CD4-positive, alpha-beta memory T cell (primary cell): ENCODE results near the gene TOLLIP. TPM values are rescaled to one million over a fixed set of nuclear protein-coding genes. Genes with fewer than 3 reads are reported as not detected.

Experiments used
- CTCF ChIA-PET: fragments of 350-600 bp; sonication (Branson Sonifier 250); formaldehyde crosslinking; loops from one replicate; lab custom pipeline; 2021; ENCODE audit warnings: inconsistent platforms; ENCODE audit not compliant: partially characterized antibody; lab: Charles Lee
- POLR2A ChIA-PET: fragments of 350-600 bp; sonication (Branson Sonifier 250); formaldehyde crosslinking; loops from one replicate; lab custom pipeline; 2021; ENCODE audit not compliant: partially characterized antibody; lab: Charles Lee
- DNase-seq, 5 donors: peaks; one replicate each; pipeline versions ENCODE4 v3.0.0 to v3.0.0-alpha.2; 2020 to 2022; ENCODE audit warnings: mixed read lengths in 1 of 5
- H3K27ac ChIP-seq: one replicate; pipeline ENCODE4 v1.7.0; 2013; ENCODE audit warnings: low read depth, low read length
- H3K27me3 ChIP-seq: 2 replicates; pipeline ENCODE4 v1.7.0; 2013; ENCODE audit warnings: mild to moderate bottlenecking, low read length, moderate library complexity; ENCODE audit not compliant: insufficient read depth
- H3K36me3 ChIP-seq: 2 replicates; pipeline ENCODE4 v1.7.0; 2013; ENCODE audit warnings: mild to moderate bottlenecking, low read length, moderate library complexity; ENCODE audit not compliant: insufficient read depth
- H3K4me1 ChIP-seq: 2 replicates; pipeline ENCODE4 v1.7.0; 2013; ENCODE audit warnings: mild to moderate bottlenecking, low read length, moderate library complexity; ENCODE audit not compliant: insufficient read depth
- H3K4me3 ChIP-seq, 2 donors: one replicate each; pipeline ENCODE4 v1.7.0; 2013; ENCODE audit warnings: low read length in 2 of 2, mild to moderate bottlenecking in 1 of 2
- H3K9me3 ChIP-seq, 2 donors: one replicate each; pipeline ENCODE4 v1.7.0; 2013; ENCODE audit warnings: low read length in 2 of 2, control low read depth in 1 of 2; ENCODE audit not compliant: control insufficient read depth in 1 of 2
- H3K27ac Mint-ChIP-seq, 7 donors: one replicate each; pipeline ENCODE4 v1.8.0; 2020 to 2021; ENCODE audit warnings: mixed read lengths in 7 of 7, mild to moderate bottlenecking in 6 of 7, inconsistent platforms in 3 of 7, moderate library complexity in 3 of 7
- H3K27me3 Mint-ChIP-seq, 2 donors: one replicate each; pipeline ENCODE4 v1.8.0; 2020 to 2021; ENCODE audit warnings: mixed read lengths in 2 of 2
- H3K36me3 Mint-ChIP-seq, 2 donors: one replicate each; pipeline ENCODE4 v1.8.0; 2020 to 2021; ENCODE audit warnings: mixed read lengths in 2 of 2, inconsistent platforms in 1 of 2, mild to moderate bottlenecking in 1 of 2
- H3K4me1 Mint-ChIP-seq, 4 donors: one replicate each; pipeline ENCODE4 v1.8.0; 2020 to 2021; ENCODE audit warnings: mixed read lengths in 4 of 4, mild to moderate bottlenecking in 1 of 4
- H3K4me3 Mint-ChIP-seq, 8 donors: one replicate each; pipeline ENCODE4 v1.8.0; 2020 to 2021; ENCODE audit warnings: mixed read lengths in 8 of 8, mild to moderate bottlenecking in 7 of 8, moderate library complexity in 6 of 8, inconsistent platforms in 3 of 8
- H3K9me3 Mint-ChIP-seq, 8 donors: one replicate each; pipeline ENCODE4 v1.8.0; 2020 to 2021; ENCODE audit warnings: mixed read lengths in 8 of 8, mild to moderate bottlenecking in 5 of 8, inconsistent platforms in 3 of 8, moderate library complexity in 1 of 8
- intact Hi-C: fragments of 100-400 bp; cut with micrococcal nuclease; formaldehyde crosslinking; loops from one replicate; pipeline ENCODE4 v1.15.1; 2023
- polyA plus RNA-seq, 2 donors: library from polyadenylated mRNA; unstranded; fragments of 300-500 nt; fragmentation: Illumina TruSeq; gene quantifications; one replicate each; pipeline ENCODE4 v1.2.3, GENCODE V29; 2021
- total RNA-seq, 2 experiments: library from RNA; stranded (reverse); gene quantifications; one replicate each; pipeline ENCODE4 v1.2.3, GENCODE V29; 2021

The TOLLIP gene
- total and polyA plus RNA-seq, 4 experiments from 2014 or later = 29.8 to 51.4 (median 41.7) TPM

GRCh38 chr11:1260620-1261019 is 48.8 kb downstream of the TOLLIP start:
- H3K27ac Mint-ChIP-seq = no peak overlapping the region
- Histone ChIP-seq H3K27ac (no peak overlapping the region), H3K27me3 (no peaks in the 10 kb centered on the region), H3K36me3 (no peaks in the 10 kb centered on the region), H3K4me3 (no peak overlapping the region), H3K9me3 (no peaks in the 10 kb centered on the region), H3K4me1 (peaks cover 17% of the 10 kb centered on the region)
- DNase-seq = no peak
- H3K4me1 Mint-ChIP-seq = peaks cover 7 to 23% (median 10%) of the 10 kb centered on the region in 4 donors
- H3K36me3 Mint-ChIP-seq = no peaks in the 10 kb centered on the region
- ChIA-PET CTCF (no interaction called here), POLR2A (no interaction called here)
- no peaks in the 10 kb centered on the region for H3K27me3 Mint-ChIP-seq
- no peak overlapping the region for H3K4me3 Mint-ChIP-seq
- H3K9me3 Mint-ChIP-seq = peaks cover 0 to 5% (median 0%) of the 10 kb centered on the region in 8 donors
- intact Hi-C loops = loop anchor here (10.0 kb wide), 1 partner anchor 74 kb away; no protein-coding TSS in a partner anchor

DNA sequence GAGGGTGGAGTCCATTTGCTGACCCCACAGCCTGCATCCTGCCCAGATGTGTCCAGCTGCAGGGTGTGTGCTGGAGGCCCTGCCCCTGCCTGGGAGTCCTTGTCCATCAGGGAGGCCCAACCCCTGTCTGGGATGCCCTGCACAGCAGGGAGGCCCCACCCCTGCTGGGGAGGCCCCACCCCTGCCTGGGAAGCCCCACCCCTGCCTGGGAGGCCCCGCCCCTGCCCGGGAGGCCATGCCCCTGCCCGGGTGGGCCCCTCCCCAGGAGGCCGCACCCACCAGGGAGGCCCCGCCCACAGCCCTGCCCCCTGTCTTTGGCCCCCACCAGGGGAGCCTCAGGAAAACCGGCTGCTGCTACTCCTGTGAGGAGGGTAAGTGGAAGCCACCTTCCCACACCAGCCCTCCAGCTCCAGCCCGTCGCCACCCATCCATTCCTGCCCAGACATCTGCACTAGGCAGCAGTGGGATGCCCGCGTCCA is 49.4 kb downstream of the TOLLIP start:
- H3K4me3 ChIP-seq = no peak overlapping the region
- no peaks in the 10 kb centered on the region for H3K9me3 ChIP-seq
- H3K4me1 ChIP-seq = peaks cover 17% of the 10 kb centered on the region
- H3K4me1 Mint-ChIP-seq = peaks cover 7 to 22% (median 10%) of the 10 kb centered on the region in 4 donors
- no peaks in the 10 kb centered on the region for H3K36me3 Mint-ChIP-seq
- no peaks in the 10 kb centered on the region for H3K27me3 Mint-ChIP-seq
- intact Hi-C loops = loop anchor here (10.0 kb wide), 1 partner anchor 75 kb away; no protein-coding TSS in a partner anchor
- H3K27ac ChIP-seq = no peak overlapping the region
- no peak overlapping the region for H3K4me3 Mint-ChIP-seq
- CTCF ChIA-PET = no interaction called here
- no peaks in the 10 kb centered on the region for H3K36me3 ChIP-seq
- POLR2A ChIA-PET = no interaction called here
- no peaks in the 10 kb centered on the region for H3K27me3 ChIP-seq
- H3K27ac Mint-ChIP-seq = no peak overlapping the region
- DNase-seq = peak in 1 of 5 donors; percentile 12
- peaks cover 0 to 5% (median 0%) of the 10 kb centered on the region in 8 donors for H3K9me3 Mint-ChIP-seq

DNA sequence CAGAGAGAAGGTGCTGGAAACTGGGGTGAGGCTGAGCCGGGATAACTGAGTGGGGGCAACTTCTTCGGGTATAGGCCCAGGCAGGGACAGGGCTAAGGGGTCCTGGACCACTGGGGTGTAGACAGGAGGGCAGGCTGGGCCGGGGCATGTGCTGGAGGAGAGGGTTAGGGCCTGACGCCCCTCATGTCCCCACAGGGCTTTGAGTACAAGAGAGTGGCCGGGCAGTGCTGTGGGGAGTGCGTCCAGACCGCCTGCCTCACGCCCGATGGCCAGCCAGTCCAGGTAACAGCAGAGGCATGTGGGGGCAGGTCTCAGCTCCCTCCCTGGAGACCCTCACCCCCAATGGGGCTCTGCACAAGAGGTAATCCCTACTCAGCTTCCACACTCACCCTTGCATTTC is 49.9 kb downstream of the TOLLIP start:
- POLR2A ChIA-PET = no interaction called here
- H3K27me3 ChIP-seq = no peaks in the 10 kb centered on the region
- no peak overlapping the region for H3K4me3 ChIP-seq
- H3K4me1 Mint-ChIP-seq = peaks cover 6 to 17% (median 9%) of the 10 kb centered on the region in 4 donors
- peaks cover 0 to 3% (median 0%) of the 10 kb centered on the region in 8 donors for H3K9me3 Mint-ChIP-seq
- CTCF ChIA-PET = no interaction called here
- H3K27ac Mint-ChIP-seq = no peak overlapping the region
- peak overlapping the region in 1 of 8 donors; percentile 30 for H3K4me3 Mint-ChIP-seq
- no peak overlapping the region for H3K27ac ChIP-seq
- peaks cover 17% of the 10 kb centered on the region for H3K4me1 ChIP-seq
- H3K36me3 Mint-ChIP-seq = no peaks in the 10 kb centered on the region
- no peaks in the 10 kb centered on the region for H3K27me3 Mint-ChIP-seq
- intact Hi-C loops = no loop called here
- no peaks in the 10 kb centered on the region for H3K36me3 ChIP-seq
- H3K9me3 ChIP-seq = no peaks in the 10 kb centered on the region
- no peak for DNase-seq

DNA sequence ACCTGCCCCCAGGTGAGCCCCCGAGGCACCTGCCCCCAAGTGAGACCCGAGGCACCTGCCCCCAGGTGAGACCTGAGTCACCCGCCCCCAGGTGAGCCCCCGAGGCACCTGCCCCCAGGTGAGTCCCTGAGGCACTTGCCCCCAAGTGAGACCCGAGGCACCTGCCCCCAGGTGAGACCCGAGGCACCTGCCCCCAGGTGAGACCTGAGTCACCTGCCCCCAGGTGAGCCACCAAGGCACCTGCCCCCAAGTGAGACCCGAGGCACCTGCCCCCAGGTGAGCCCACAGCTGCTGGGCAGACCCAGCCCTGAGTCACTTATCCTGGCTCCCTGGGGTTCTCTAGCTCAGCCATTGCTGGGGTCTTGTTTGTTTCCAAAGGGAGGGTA is 50.4 kb downstream of the TOLLIP start:
- ChIA-PET POLR2A (no interaction called here), CTCF (no interaction called here)
- no peaks in the 10 kb centered on the region for H3K36me3 ChIP-seq
- H3K27me3 Mint-ChIP-seq = no peaks in the 10 kb centered on the region
- peak overlapping the region in 1 of 8 donors; percentile 30 for H3K4me3 Mint-ChIP-seq
- H3K4me1 ChIP-seq = peaks cover 17% of the 10 kb centered on the region
- no peaks in the 10 kb centered on the region for H3K36me3 Mint-ChIP-seq
- H3K27ac Mint-ChIP-seq = no peak overlapping the region
- no peak overlapping the region for H3K4me3 ChIP-seq
- DNase-seq = no peak
- no peak overlapping the region for H3K27ac ChIP-seq
- no peaks in the 10 kb centered on the region for H3K9me3 ChIP-seq
- H3K9me3 Mint-ChIP-seq = no peaks in the 10 kb centered on the region
- H3K27me3 ChIP-seq = no peaks in the 10 kb centered on the region
- intact Hi-C loops = no loop called here
- peaks cover 3 to 12% (median 8%) of the 10 kb centered on the region in 4 donors for H3K4me1 Mint-ChIP-seq

GRCh38 chr11:1258401-1259075 is 50.9 kb downstream of the TOLLIP start:
- Histone ChIP-seq H3K27ac (no peak overlapping the region), H3K4me3 (no peak overlapping the region), H3K9me3 (no peaks in the 10 kb centered on the region), H3K36me3 (no peaks in the 10 kb centered on the region), H3K4me1 (peaks cover 17% of the 10 kb centered on the region), H3K27me3 (no peaks in the 10 kb centered on the region)
- intact Hi-C loops = no loop called here
- no peak for DNase-seq
- ChIA-PET POLR2A (no interaction called here), CTCF (no interaction called here)
- Mint-ChIP-seq H3K4me3 (no peak overlapping the region), H3K4me1 (peaks cover 3 to 12% (median 8%) of the 10 kb centered on the region in 4 donors), H3K36me3 (no peaks in the 10 kb centered on the region), H3K27ac (no peak overlapping the region), H3K9me3 (no peaks in the 10 kb centered on the region), H3K27me3 (no peaks in the 10 kb centered on the region)

DNA sequence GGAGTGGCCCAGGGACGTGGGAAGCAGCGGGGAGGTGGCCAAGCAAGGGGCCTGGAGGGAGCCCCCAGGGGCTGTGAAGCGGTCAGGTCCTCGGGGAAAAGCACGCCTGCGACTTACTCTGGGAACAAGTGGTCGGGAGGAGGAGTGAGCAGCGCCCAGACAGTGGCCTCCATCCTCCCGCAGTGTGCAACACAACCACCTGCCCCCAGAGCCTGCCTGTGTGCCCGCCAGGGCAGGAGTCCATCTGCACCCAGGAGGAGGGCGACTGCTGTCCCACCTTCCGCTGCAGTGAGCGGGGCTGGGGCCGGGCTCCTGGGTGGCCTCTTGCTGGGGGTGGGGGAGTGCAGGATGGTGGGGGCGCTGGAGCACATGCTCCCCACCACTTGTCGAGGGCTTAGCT is 51.5 kb downstream of the TOLLIP start:
- H3K27me3 ChIP-seq = no peaks in the 10 kb centered on the region
- H3K4me3 ChIP-seq = no peak overlapping the region
- Mint-ChIP-seq H3K9me3 (no peaks in the 10 kb centered on the region), H3K27ac (no peak overlapping the region), H3K36me3 (no peaks in the 10 kb centered on the region), H3K27me3 (no peaks in the 10 kb centered on the region), H3K4me3 (no peak overlapping the region), H3K4me1 (peaks cover 2 to 12% (median 7%) of the 10 kb centered on the region in 4 donors)
- no peak overlapping the region for H3K27ac ChIP-seq
- POLR2A ChIA-PET = no interaction called here
- CTCF ChIA-PET = no interaction called here
- H3K4me1 ChIP-seq = peaks cover 11% of the 10 kb centered on the region
- H3K9me3 ChIP-seq = no peaks in the 10 kb centered on the region
- intact Hi-C loops = no loop called here
- H3K36me3 ChIP-seq = no peaks in the 10 kb centered on the region
- no peak for DNase-seq

DNA sequence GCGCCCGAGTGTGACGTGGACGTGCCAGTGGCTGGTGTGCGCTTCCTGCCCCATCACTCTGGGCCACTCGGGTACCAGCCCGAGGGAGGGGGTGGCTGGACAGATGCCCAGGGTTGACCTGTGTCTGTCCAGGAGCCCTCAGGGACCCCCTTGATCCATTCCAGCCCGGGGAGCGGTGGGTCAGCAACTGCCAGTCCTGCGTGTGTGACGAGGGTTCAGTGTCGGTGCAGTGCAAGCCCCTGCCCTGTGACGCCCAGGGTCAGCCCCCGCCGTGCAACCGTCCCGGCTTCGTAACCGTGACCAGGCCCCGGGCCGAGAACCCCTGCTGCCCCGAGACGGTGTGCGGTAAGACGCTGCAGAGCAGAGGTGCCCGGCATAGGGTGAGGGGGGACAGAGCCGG is 52.1 kb downstream of the TOLLIP start:
- Mint-ChIP-seq H3K27me3 (no peaks in the 10 kb centered on the region), H3K27ac (no peak overlapping the region), H3K36me3 (no peaks in the 10 kb centered on the region), H3K4me1 (peaks cover 0 to 7% (median 3%) of the 10 kb centered on the region in 4 donors), H3K9me3 (no peaks in the 10 kb centered on the region), H3K4me3 (no peak overlapping the region)
- Histone ChIP-seq H3K27ac (no peak overlapping the region), H3K4me1 (peaks cover 7% of the 10 kb centered on the region), H3K27me3 (no peaks in the 10 kb centered on the region), H3K9me3 (no peaks in the 10 kb centered on the region), H3K4me3 (no peak overlapping the region), H3K36me3 (no peaks in the 10 kb centered on the region)
- intact Hi-C loops = no loop called here
- POLR2A ChIA-PET = no interaction called here
- DNase-seq = no peak
- CTCF ChIA-PET = no interaction called here
